Activated CD8-positive, alpha-beta memory T cell treated with anti-CD3 and anti-CD28 coated beads for 36 hours (primary cell): ENCODE measurements around the gene HELZ. TPM values are rescaled to one million over a fixed set of nuclear protein-coding genes. Genes with fewer than 3 reads are reported as not detected.

Source experiments
- CTCF ChIA-PET: fragments of 350-600 bp; sonication (Branson Sonifier 250); formaldehyde crosslinking; loops from one replicate; lab custom pipeline; 2021; ENCODE audit warnings: antibody characterized with exemption; lab: Charles Lee
- POLR2A ChIA-PET: fragments of 350-600 bp; sonication (Branson Sonifier 250); formaldehyde crosslinking; loops from one replicate; lab custom pipeline; 2021; ENCODE audit warnings: antibody characterized with exemption; lab: Charles Lee
- total RNA-seq, 2 experiments: library from RNA; stranded (reverse); gene quantifications; one replicate each; pipeline ENCODE4 v1.2.3, GENCODE V29; 2021

The HELZ gene
- total RNA-seq, 2 experiments from 2014 or later, result 57.0 to 57.6 TPM

DNA sequence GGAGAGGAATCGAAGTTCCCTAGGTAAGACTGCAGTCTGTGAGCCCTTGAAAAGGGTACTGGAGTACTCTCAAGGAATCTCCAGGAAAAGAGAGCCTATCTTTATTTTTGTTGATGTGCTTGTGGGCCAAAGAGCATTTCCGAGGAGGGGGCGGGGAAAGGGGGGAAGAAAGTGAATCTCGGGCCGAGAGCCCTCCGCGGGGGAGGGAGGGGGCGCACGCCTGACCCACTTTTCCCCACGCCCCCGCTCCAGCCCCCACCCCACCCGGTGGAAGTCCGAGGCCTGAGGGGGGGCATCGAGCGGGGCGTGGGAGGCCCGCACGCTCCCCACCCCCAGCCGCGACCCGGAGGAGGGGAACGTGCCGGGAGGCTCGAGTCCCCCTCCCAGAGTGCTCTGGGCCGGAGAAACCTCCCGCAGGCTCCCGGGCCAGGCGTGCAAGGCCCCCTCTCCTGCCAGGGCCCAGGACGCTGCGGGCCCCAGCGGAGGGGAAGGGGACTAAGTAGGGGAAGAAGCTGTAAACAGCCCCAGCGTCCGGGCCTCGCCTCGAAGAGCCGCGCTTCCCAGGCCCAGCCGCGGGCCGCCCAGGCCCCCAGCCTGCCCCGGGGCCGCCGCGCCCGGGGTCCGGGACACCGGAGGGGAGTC is 444 bp downstream of the HELZ start:
- CTCF ChIA-PET, result interaction anchor here (1.6 kb wide), 1 partner anchor 23 kb away, joined by 3 read pairs; no protein-coding TSS in a partner anchor
- POLR2A ChIA-PET, result interaction anchor here (0.9 to 1.3 kb wide), 4 partner anchors 12 to 115 kb away, joined by 3 to 5 read pairs (median 4); no protein-coding TSS in a partner anchor

GRCh38 chr17:67243284-67243683 is 1.7 kb downstream of the HELZ start:
- ChIA-PET POLR2A (interaction anchor here (0.7 kb wide), 1 partner anchor 341 kb away, joined by 5 read pairs; no protein-coding TSS in a partner anchor), CTCF (interaction anchor here (0.6 to 0.9 kb wide), 2 partner anchors 33 to 933 kb away, joined by 3 read pairs; no protein-coding TSS in a partner anchor)

DNA sequence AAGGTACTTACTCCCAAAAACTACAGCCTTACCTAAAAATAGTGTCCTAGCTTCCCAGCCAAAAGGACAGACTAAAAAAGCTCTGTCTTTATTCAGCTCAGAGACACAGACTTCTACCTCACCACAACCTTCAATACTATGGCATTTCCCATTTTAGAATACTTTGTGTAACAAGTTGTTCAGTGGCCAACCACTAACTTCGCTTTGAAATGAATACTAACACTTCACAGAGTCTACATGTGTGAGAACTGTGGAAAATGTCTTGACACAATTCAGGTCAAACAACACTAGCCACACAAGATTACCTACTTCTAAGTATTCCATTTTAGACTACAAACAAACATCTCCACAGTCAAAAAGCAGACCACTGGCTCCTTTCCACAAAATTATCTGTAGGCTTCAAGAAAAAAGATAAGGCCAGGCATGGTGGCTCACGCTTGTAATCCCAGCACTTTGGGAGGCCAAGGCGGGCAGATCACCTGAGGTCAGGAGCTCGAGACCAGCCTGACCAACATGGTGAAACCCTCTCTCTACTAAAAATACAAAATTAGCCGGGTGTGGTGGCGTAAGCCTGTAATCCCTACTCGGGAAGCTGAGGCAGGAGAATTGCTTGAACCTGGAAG is 3.2 kb downstream of the HELZ start:
- ChIA-PET CTCF (no interaction called here), POLR2A (no interaction called here)

- ChIA-PET POLR2A (no interaction called here), CTCF (no interaction called here)
Measured at GRCh38 chr17:67239597-67239996, 5.4 kb downstream of the HELZ start.

DNA sequence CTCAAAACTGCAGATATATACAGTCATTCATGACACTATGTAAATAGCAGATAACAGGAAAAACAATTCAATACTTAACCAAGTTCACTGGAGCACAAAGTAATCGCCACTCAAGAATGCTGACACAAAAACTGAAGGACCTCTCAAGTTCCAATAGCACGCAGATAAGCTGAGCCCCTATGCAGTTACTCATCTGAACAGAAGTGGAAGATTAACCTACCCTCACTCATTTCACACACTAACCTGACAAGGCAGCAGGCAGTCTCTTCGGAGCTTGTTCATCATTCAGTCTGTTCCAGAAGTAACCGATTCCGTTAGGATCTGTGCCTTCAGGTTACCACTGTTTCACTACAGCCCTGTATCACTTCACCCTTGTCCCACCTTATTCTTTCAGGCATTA is 6.0 kb downstream of the HELZ start:
- ChIA-PET POLR2A (no interaction called here), CTCF (no interaction called here)

DNA sequence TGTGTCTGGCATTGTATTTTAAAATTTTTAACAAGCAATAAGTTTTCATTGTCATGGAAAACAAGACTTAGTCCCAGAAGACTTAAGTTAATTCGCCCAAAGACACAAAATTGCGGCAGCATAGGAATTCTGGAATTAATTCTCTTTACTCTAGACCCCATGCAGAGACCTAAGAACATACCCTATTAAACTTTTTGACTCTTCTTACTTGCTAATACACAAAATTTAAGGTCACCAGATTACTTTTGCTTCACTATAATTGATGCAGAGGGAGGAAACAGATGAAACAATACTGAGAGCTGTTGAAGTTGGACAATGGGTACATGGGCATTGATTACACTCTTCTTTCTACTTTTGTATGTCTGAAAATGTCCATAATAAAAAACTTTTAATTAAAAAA is 12.6 kb downstream of the HELZ start:
- ChIA-PET POLR2A (no interaction called here), CTCF (interaction anchor here (0.7 kb wide), 1 partner anchor 32 kb away, joined by 3 read pairs; no protein-coding TSS in a partner anchor)

DNA sequence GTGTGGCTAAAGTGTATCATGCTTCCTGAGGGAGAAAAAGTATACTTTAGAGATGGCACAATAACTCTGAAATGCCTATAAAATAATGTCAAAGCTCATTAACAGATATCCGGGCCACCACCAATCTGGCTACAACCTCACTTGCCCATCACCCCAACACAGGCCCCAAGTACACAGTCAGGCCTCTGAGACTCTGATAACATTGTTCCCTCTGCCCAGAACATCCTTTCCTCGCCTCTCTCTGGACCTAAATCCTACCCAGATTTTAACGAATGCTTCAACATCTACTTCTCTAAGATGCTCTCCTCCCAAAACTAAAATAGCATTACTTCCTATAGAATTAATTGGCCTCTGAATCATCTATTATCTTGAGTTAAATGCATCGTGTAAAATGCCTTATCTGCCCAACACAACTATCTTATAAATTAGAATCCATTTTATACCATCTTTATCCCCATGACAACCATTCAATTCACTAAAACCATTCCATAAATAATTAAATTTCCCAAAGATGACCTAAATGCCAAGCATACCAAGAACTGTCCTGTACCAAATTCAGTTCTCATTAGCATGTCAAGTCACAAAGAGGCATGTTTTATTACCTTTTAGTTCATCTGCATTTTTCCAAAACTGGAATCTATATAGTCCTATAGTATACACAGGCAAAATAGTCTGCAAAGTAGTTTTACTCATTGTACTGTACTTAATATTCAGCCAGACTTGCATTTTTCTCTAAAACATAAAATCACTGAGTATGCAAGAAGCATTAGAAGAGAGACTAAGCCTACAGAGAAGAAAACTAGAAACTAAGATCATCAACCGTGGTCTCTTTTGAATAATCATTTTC is 15.7 kb downstream of the HELZ start:
- POLR2A ChIA-PET, result no interaction called here

GRCh38 chr17:67227488-67227887 is 17.5 kb downstream of the HELZ start:
- CTCF ChIA-PET, result no interaction called here
- POLR2A ChIA-PET, result no interaction called here

More for the DNA sequence above, 15.7 kb downstream of the HELZ start:
- CTCF ChIA-PET, result interaction anchor here (0.6 kb wide), 1 partner anchor 1291 kb away, joined by 4 read pairs; no protein-coding TSS in a partner anchor

DNA sequence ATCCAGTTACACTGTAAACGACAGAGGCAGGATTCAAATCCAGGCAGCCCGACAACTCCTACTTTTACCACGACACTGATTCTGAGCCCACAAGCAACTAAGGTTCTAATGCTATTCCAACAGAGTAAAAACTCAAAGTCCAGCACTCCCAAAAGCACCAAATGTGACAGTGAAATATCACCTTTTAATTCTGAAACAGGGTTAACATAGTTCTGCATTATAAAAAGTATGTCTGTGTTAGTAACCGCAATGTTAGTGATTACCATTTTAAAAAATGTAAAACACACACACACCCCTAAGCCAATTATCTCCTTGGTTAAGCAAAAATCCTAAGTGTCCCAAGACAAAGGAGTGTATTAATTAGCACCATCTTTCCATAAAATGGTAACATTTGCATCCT is 19.7 kb downstream of the HELZ start:
- POLR2A ChIA-PET, result no interaction called here
- CTCF ChIA-PET, result no interaction called here

GRCh38 chr17:67224736-67225135 is 20.3 kb downstream of the HELZ start:
- ChIA-PET CTCF (no interaction called here), POLR2A (no interaction called here)

GRCh38 chr17:67223924-67224323 is 21.1 kb downstream of the HELZ start:
- ChIA-PET CTCF (no interaction called here), POLR2A (interaction anchor here (0.5 to 1.2 kb wide), 2 partner anchors 21 to 117 kb away, joined by 3 to 8 read pairs; partner anchors contain the start of gene HELZ)

- CTCF ChIA-PET, result interaction anchor here (0.6 to 1.6 kb wide), 6 partner anchors 11 to 165 kb away, joined by 3 to 6 read pairs (median 3); partner anchors contain the start of gene HELZ
- POLR2A ChIA-PET, result interaction anchor here (0.9 to 1.1 kb wide), 2 partner anchors 36 to 121 kb away, joined by 3 to 4 read pairs; no protein-coding TSS in a partner anchor
Measured at GRCh38 chr17:67221062-67221998, 23.7 kb downstream of the HELZ start.

GRCh38 chr17:67218385-67218950 is 26.5 kb downstream of the HELZ start:
- ChIA-PET POLR2A (no interaction called here), CTCF (interaction anchor here (0.7 kb wide), 1 partner anchor 9 kb away, joined by 3 read pairs; no protein-coding TSS in a partner anchor)

GRCh38 chr17:67217446-67217845 is 27.6 kb downstream of the HELZ start:
- ChIA-PET CTCF (no interaction called here), POLR2A (no interaction called here)

- ChIA-PET CTCF (no interaction called here), POLR2A (no interaction called here)
Measured at GRCh38 chr17:67216578-67217320, 28.2 kb downstream of the HELZ start.

- ChIA-PET CTCF (no interaction called here), POLR2A (no interaction called here)
Measured at GRCh38 chr17:67215991-67216421, 29.0 kb downstream of the HELZ start.

DNA sequence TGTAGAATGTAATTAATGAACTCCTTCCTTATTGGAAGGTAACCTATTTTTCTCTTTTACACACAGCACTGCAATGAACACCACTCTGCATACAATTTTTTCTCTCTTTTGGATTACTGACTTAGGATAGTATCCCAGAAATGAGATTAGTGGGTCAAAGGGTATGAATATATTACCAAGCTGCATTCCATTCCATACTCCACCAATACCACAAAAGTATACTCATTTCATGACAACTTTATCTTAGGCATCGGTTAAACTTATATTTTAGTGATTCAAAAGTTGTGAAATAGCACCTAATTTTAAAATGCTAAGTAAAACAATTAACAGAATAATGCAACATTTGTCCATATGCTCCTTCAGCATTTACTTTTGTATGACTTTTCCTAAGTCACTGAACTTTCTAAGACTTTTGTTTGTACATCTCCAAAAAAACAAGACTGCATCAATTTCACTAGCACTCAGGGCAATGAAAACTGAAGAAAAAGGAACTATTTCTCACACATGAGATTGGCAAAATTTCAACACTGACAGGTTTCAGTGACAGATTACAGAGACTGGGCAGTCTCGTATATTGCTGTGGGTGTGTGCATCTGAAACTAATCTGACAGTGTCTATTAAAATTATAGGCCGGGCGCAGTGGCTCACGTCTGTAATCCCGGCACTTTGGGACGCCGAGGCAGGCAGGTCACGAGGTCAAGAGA is 32.1 kb downstream of the HELZ start:
- ChIA-PET CTCF (interaction anchor here (0.6 kb wide), 2 partner anchors 25 to 63 kb away, joined by 3 read pairs; no protein-coding TSS in a partner anchor), POLR2A (interaction anchor here (0.7 kb wide), 1 partner anchor 76 kb away, joined by 3 read pairs; no protein-coding TSS in a partner anchor)
